Measurements from ENCODE around the gene ARHGAP32.

DNA sequence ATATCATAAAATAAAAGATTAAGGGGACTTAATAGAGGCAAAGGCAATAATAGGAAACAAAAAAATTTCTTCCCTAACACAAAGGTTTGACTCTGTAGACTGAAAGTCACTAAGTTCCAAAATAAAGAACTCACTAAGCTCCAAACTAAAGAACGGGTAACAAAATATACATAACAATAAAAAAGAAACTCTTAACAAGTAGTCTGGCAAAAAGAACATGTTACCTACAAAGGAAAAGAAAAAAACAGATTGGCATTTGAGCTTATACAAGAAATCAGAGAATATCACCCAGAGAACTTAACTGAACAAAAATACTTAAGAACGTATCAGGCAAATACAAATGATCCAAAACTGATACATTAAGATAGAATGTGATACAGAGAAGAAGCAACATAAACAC lies 7.5 kb downstream of the ARHGAP32 start:
- TF ChIP-seq, protein P1, sequence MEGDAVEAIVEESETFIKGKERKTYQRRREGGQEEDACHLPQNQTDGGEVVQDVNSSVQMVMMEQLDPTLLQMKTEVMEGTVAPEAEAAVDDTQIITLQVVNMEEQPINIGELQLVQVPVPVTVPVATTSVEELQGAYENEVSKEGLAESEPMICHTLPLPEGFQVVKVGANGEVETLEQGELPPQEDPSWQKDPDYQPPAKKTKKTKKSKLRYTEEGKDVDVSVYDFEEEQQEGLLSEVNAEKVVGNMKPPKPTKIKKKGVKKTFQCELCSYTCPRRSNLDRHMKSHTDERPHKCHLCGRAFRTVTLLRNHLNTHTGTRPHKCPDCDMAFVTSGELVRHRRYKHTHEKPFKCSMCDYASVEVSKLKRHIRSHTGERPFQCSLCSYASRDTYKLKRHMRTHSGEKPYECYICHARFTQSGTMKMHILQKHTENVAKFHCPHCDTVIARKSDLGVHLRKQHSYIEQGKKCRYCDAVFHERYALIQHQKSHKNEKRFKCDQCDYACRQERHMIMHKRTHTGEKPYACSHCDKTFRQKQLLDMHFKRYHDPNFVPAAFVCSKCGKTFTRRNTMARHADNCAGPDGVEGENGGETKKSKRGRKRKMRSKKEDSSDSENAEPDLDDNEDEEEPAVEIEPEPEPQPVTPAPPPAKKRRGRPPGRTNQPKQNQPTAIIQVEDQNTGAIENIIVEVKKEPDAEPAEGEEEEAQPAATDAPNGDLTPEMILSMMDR (IDR thresholded peaks at IDR 0.05; ENCODE audit: low read depth, low read length): no peak
- TF ChIP-seq MYC (IDR thresholded peaks at IDR 0.05; ENCODE audit: low read depth, low read length) (no peak), POLR2A (IDR thresholded peaks at IDR 0.05; ENCODE audit: extremely low read depth, insufficient read length) (no peak)

All from NB4 (cell line).